ENCODE data around the gene PTTG2. TPM values are rescaled to one million over a fixed set of nuclear protein-coding genes. Genes with fewer than 3 reads are reported as not detected.

PTTG2 gene
- total and polyA plus RNA-seq, 2 of the 13 experiments (the other 11 are each of a cell fraction or from before 2014, with no cell fraction given), result not detected

- TF ChIP-seq ZGPAT (CRISPR knock-in tag; IDR thresholded peaks at IDR 0.05) (no peak), TFDP2 (CRISPR knock-in tag; IDR thresholded peaks at IDR 0.05) (peak; percentile 83), PCBP1 (IDR thresholded peaks at IDR 0.05; ENCODE audit: borderline replicate concordance, low read depth, low read length) (peak; percentile 91), ZNF253 (CRISPR knock-in tag; IDR thresholded peaks at IDR 0.05; ENCODE audit: borderline replicate concordance) (no peak), ZNF44 (CRISPR knock-in tag; IDR thresholded peaks at IDR 0.05) (no peak), THRA (CRISPR knock-in tag; IDR thresholded peaks at IDR 0.05; ENCODE audit: borderline replicate concordance) (no peak), ZFP37 (CRISPR knock-in tag; IDR thresholded peaks at IDR 0.05; ENCODE audit: borderline replicate concordance) (no peak), PHF5A (CRISPR knock-in tag; IDR thresholded peaks at IDR 0.05; ENCODE audit: low read depth, unreplicated experiment) (no peak), IKZF4 (CRISPR knock-in tag; IDR thresholded peaks at IDR 0.05; ENCODE audit: borderline replicate concordance, low read depth, not compliant biosample characterization) (no peak), ZNF740 (CRISPR knock-in tag; IDR thresholded peaks at IDR 0.05) (no peak), ZMAT3 (CRISPR knock-in tag; conservative IDR thresholded peaks at IDR 0.05) (no peak), PATZ1 (CRISPR knock-in tag; IDR thresholded peaks at IDR 0.05) (peak; percentile 76), ZNF24 (IDR thresholded peaks at IDR 0.05) (no peak), ZNF276 (CRISPR knock-in tag; IDR thresholded peaks at IDR 0.05; ENCODE audit: low read depth) (no peak), MYPOP (CRISPR knock-in tag; IDR thresholded peaks at IDR 0.05) (no peak), ZNF670 (CRISPR knock-in tag; IDR thresholded peaks at IDR 0.05; ENCODE audit: borderline replicate concordance) (no peak), ZNF75D (CRISPR knock-in tag; IDR thresholded peaks at IDR 0.05; ENCODE audit: borderline replicate concordance) (no peak), TEF (CRISPR knock-in tag; IDR thresholded peaks at IDR 0.05) (no peak), POLR2AphosphoS5 (IDR thresholded peaks at IDR 0.05; ENCODE audit: low read depth, low read length) (0 out of 2 replicates have a peak, but pooled peaks have one; percentile 38)
Observed at GRCh38 chr4:37976991-37977470, 16.8 kb downstream of the PTTG2 start (continued).

Measured in HepG2 (cell line).